HepG2 (cell line): Measurements from ENCODE around the gene STEAP3. TPM values are rescaled to one million over a fixed set of nuclear protein-coding genes. Genes with fewer than 3 reads are reported as not detected.

Experiments
- ATF5 ChIP-seq: sonication (generic); formaldehyde crosslinking; IDR thresholded peaks from 2 replicates; pipeline ENCODE4 v1.4.0; 2020; ENCODE audit warnings: mild to moderate bottlenecking, low read depth, missing genetic modification reagents
- ELK4 ChIP-seq: sonication (generic); formaldehyde crosslinking; IDR thresholded peaks from 2 replicates; pipeline ENCODE4 v1.9.0; 2021; ENCODE audit warnings: missing genetic modification reagents, borderline replicate concordance
- HNRNPK ChIP-seq: fragments of 200-400 bp; formaldehyde crosslinking; IDR thresholded peaks from 2 replicates; pipeline ENCODE4 v1.6.1; 2018; ENCODE audit warnings: low read length, low read depth, moderate library complexity, mild to moderate bottlenecking; ENCODE audit not compliant: poor library complexity, severe bottlenecking
- HOMEZ ChIP-seq: IDR thresholded peaks from 2 replicates; pipeline ENCODE4 v1.6.1; 2016; ENCODE audit warnings: low read depth
- KDM2A ChIP-seq: sonication (generic); formaldehyde crosslinking; IDR thresholded peaks from 2 replicates; pipeline ENCODE4 v1.4.0; 2020; ENCODE audit warnings: low read depth, missing genetic modification reagents, borderline replicate concordance
- KMT2B ChIP-seq: IDR thresholded peaks from 2 replicates; pipeline ENCODE4 v1.6.1; 2016; ENCODE audit warnings: missing genetic modification reagents, missing compliant biosample characterization
- MAFF ChIP-seq: IDR thresholded peaks from 2 replicates; pipeline ENCODE4 v1.6.1; 2011; ENCODE audit warnings: low read depth, low read length, improper control_type of control experiment
- MED1 ChIP-seq: sonication (generic); formaldehyde crosslinking; IDR thresholded peaks from 2 replicates; pipeline ENCODE4 v1.4.0; 2020; ENCODE audit warnings: missing genetic modification reagents
- NFE2 ChIP-seq: sonication (generic); formaldehyde crosslinking; IDR thresholded peaks from 2 replicates; pipeline ENCODE4 v1.4.0; 2020; ENCODE audit warnings: missing genetic modification reagents
- NPAS2 ChIP-seq: sonication (generic); formaldehyde crosslinking; IDR thresholded peaks from 2 replicates; pipeline ENCODE4 v1.8.0; 2022; ENCODE audit warnings: mild to moderate bottlenecking, missing genetic modification reagents, borderline replicate concordance
- POLR2A ChIP-seq, 2 experiments: IDR thresholded peaks; 2 replicates each; pipeline ENCODE4 v1.6.1; 2011; ENCODE audit warnings: low read depth in 2 of 2, low read length in 2 of 2, mild to moderate bottlenecking in 1 of 2, moderate library complexity in 1 of 2; ENCODE audit not compliant: insufficient read depth in 1 of 2
- RBM39 ChIP-seq: fragments of 200-400 bp; formaldehyde crosslinking; IDR thresholded peaks from one replicate; pipeline ENCODE4 v1.6.1; 2018; ENCODE audit warnings: antibody characterized with exemption, mild to moderate bottlenecking, low read depth, low read length; ENCODE audit not compliant: poor library complexity, severe bottlenecking
- RORA ChIP-seq: sonication (generic); formaldehyde crosslinking; IDR thresholded peaks from 2 replicates; pipeline ENCODE4 v1.5.0; 2020; ENCODE audit warnings: mild to moderate bottlenecking, missing genetic modification reagents, moderate library complexity
- SALL1 ChIP-seq: sonication (generic); formaldehyde crosslinking; IDR thresholded peaks from 2 replicates; pipeline ENCODE4 v1.8.0; 2022; ENCODE audit warnings: mild to moderate bottlenecking, missing genetic modification reagents
- SMC3 ChIP-seq: IDR thresholded peaks from 2 replicates; pipeline ENCODE4 v1.6.1; 2011; ENCODE audit warnings: low read length, improper control_type of control experiment
- TCF7 ChIP-seq: sonication (generic); IDR thresholded peaks from 2 replicates; pipeline ENCODE4 v1.6.1; 2016; ENCODE audit warnings: antibody characterized with exemption, low read depth
- ZBTB20 ChIP-seq: sonication (generic); formaldehyde crosslinking; IDR thresholded peaks from 2 replicates; pipeline ENCODE4 v1.8.1; 2023; ENCODE audit warnings: missing genetic modification reagents, low read depth, mild to moderate bottlenecking, borderline replicate concordance
- ZFP36L1 ChIP-seq: sonication (generic); formaldehyde crosslinking; IDR thresholded peaks from 2 replicates; pipeline ENCODE4 v1.8.0; 2022; ENCODE audit warnings: mild to moderate bottlenecking, missing genetic modification reagents, moderate library complexity
- ZGPAT ChIP-seq: IDR thresholded peaks from 2 replicates; pipeline ENCODE4 v1.6.1; 2016; ENCODE audit warnings: mild to moderate bottlenecking
- ZNF180 ChIP-seq: sonication (generic); formaldehyde crosslinking; IDR thresholded peaks from 2 replicates; pipeline ENCODE4 v1.4.0; 2020; ENCODE audit warnings: low read depth, missing genetic modification reagents, borderline replicate concordance
- ZNF24 ChIP-seq: fragments of 450-650 bp; IDR thresholded peaks from 2 replicates; pipeline ENCODE4 v1.6.1; 2017; ENCODE audit warnings: antibody characterized with exemption, mild to moderate bottlenecking
- ZNF326 ChIP-seq: sonication (generic); formaldehyde crosslinking; IDR thresholded peaks from 2 replicates; pipeline ENCODE4 v1.4.0; 2020; ENCODE audit warnings: missing genetic modification reagents, borderline replicate concordance
- ZNF510 ChIP-seq: sonication (generic); formaldehyde crosslinking; IDR thresholded peaks from 2 replicates; pipeline ENCODE4 v1.4.0; 2020; ENCODE audit warnings: low read depth, mild to moderate bottlenecking, missing genetic modification reagents
- ZNF780A ChIP-seq: sonication (generic); formaldehyde crosslinking; IDR thresholded peaks from 2 replicates; pipeline ENCODE4 v1.8.0; 2022; ENCODE audit warnings: mild to moderate bottlenecking, missing genetic modification reagents, moderate library complexity
- ZNF788 ChIP-seq: sonication (generic); formaldehyde crosslinking; IDR thresholded peaks from 2 replicates; pipeline ENCODE4 v1.5.0; 2020; ENCODE audit warnings: mild to moderate bottlenecking, missing genetic modification reagents, borderline replicate concordance
- ZSCAN20 ChIP-seq: sonication (generic); formaldehyde crosslinking; IDR thresholded peaks from 2 replicates; pipeline ENCODE4 v1.4.0; 2020; ENCODE audit warnings: missing genetic modification reagents, mild to moderate bottlenecking, borderline replicate concordance
- polyA plus RNA-seq, 8 experiments: library from polyadenylated mRNA; depleted of rRNA in 3 of 8; stranded (reverse) in 7 of 8; unstranded in 1 of 8; fragments of >200 nt; fragmentation: Illumina TruSeq in 4 of 8; extraction: Trizol in 4 of 8; gene quantifications; 2 replicates each; pipeline versions ENCODE4 v1.2.1 to v1.2.3, GENCODE V29; 2011 to 2016; ENCODE audit warnings: low read depth in 4 of 8, missing spikeins in 1 of 8, mixed read lengths in 1 of 8; ENCODE audit not compliant: insufficient read depth in 1 of 8
- total RNA-seq, 5 experiments: library from RNA; depleted of rRNA; stranded (reverse); fragments of >200 nt; fragmentation: Illumina TruSeq; extraction: Trizol; gene quantifications; 2 replicates each; pipeline ENCODE4 v1.2.3, GENCODE V29; 2016; ENCODE audit warnings: low read depth in 1 of 5

Gene STEAP3
- total and polyA plus RNA-seq, 2 of the 13 experiments (the other 11 are each of a cell fraction or from before 2014, with no cell fraction given) = 7.3 to 21.1 TPM

GRCh38 chr2:119234021-119235019 lies 10.7 kb downstream of the STEAP3 start (continued):
- no peak for TF ChIP-seq ZFP36L1 (CRISPR knock-in tag)
- TF ChIP-seq NPAS2 (CRISPR knock-in tag) = no peak
- no peak for TF ChIP-seq TCF7
- no peak for TF ChIP-seq ELK4 (CRISPR knock-in tag)
- TF ChIP-seq ZGPAT (CRISPR knock-in tag) = no peak
- TF ChIP-seq ZNF24 = no peak
- no peak for TF ChIP-seq POLR2A (IDR thresholded peaks at IDR 0.05; ENCODE audit: insufficient read depth in 1 of 2, low read depth in 2 of 2, low read length in 2 of 2)
- TF ChIP-seq RBM39 = no peak
- no peak for TF ChIP-seq HNRNPK
- 0 out of 2 replicates have a peak, but pooled peaks have one; percentile 16 for TF ChIP-seq SALL1 (CRISPR knock-in tag)
- no peak for TF ChIP-seq ZNF180 (CRISPR knock-in tag)
- no peak for TF ChIP-seq MAFF
- TF ChIP-seq ZNF788 (CRISPR knock-in tag) = no peak
- no peak for TF ChIP-seq MED1 (CRISPR knock-in tag)
- no peak for TF ChIP-seq ZNF326 (CRISPR knock-in tag)
- TF ChIP-seq ZSCAN20 (CRISPR knock-in tag) = no peak
- TF ChIP-seq KDM2A (CRISPR knock-in tag) = 0 out of 2 replicates have a peak, but pooled peaks have one; percentile 13
- no peak for TF ChIP-seq NFE2 (CRISPR knock-in tag)
- TF ChIP-seq ZNF780A = no peak
- TF ChIP-seq KMT2B (CRISPR knock-in tag) = no peak
- TF ChIP-seq HOMEZ (CRISPR knock-in tag) = no peak
- TF ChIP-seq RORA (CRISPR knock-in tag) = no peak
- TF ChIP-seq SMC3 = peak; percentile 50
- no peak for TF ChIP-seq ZNF510 (CRISPR knock-in tag)
- no peak for TF ChIP-seq ZBTB20 (CRISPR knock-in tag)
- no peak for TF ChIP-seq ATF5 (CRISPR knock-in tag)
